GM12801 (cell line): Measurements from ENCODE around the gene WNT2.

Source experiments
- TF ChIP-seq, protein P1 (sequence below): IDR thresholded peaks from one replicate; pipeline ENCODE4 v1.5.1; 2011; ENCODE audit warnings: control low read depth; ENCODE audit not compliant: insufficient read length; ENCODE audit errors: extremely low read depth

The WNT2 gene

DNA sequence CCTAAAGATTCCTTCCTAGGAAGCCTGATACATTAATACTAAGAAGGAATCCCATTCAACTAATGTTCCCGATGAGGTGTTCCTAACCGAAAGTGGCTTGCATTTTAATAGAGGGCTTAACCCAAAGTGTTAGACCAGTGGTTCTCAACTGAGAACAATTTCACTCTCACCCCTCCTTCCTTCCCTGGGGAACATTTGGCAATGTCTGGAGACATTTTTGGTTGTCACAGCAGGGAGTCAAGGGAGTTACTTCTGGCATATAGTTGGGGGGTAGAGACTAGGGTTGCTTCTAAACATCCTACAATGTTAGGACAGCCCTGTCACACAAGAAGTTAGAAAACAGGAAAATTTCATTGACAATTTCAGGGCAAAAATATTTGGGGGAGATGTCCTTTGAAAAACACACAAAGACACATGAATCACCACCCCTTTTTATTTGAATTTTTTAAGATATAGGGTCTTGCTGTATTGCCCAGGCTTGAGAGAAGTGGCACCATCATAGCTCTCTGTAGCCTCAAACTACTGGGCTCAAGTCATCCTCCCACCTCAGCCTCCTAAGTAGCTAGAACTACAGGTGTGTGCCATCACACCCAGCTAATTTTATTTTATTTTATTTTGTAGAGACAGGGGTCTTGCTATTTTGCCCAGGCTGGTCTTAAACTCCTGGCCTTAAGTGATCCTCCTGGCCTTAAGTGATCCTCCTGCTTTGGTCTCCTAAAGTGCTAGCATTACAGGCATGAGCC is 50.7 kb downstream of the WNT2 start:
- TF ChIP-seq, protein P1, sequence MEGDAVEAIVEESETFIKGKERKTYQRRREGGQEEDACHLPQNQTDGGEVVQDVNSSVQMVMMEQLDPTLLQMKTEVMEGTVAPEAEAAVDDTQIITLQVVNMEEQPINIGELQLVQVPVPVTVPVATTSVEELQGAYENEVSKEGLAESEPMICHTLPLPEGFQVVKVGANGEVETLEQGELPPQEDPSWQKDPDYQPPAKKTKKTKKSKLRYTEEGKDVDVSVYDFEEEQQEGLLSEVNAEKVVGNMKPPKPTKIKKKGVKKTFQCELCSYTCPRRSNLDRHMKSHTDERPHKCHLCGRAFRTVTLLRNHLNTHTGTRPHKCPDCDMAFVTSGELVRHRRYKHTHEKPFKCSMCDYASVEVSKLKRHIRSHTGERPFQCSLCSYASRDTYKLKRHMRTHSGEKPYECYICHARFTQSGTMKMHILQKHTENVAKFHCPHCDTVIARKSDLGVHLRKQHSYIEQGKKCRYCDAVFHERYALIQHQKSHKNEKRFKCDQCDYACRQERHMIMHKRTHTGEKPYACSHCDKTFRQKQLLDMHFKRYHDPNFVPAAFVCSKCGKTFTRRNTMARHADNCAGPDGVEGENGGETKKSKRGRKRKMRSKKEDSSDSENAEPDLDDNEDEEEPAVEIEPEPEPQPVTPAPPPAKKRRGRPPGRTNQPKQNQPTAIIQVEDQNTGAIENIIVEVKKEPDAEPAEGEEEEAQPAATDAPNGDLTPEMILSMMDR, result no peak

DNA sequence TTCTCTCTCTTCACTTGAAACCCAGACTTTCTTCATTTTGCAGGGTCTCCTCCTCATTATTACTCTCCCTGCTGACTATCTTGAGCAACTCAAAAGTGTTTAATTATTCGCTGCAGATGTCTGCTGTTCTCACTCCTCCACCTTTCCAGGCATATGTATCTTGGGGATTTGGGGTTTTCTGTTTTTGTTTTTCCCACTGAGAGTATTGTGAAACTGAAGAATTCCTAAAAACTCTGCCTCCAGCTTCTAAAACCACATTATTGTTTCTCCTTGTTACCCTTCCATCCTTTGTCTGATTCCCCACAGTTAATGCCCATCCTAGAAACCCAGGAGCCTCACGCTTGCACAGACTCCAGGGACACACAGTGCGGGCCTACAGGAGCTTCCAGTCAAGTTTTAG is 51.3 kb downstream of the WNT2 start:
- TF ChIP-seq, protein P1, result no peak

DNA sequence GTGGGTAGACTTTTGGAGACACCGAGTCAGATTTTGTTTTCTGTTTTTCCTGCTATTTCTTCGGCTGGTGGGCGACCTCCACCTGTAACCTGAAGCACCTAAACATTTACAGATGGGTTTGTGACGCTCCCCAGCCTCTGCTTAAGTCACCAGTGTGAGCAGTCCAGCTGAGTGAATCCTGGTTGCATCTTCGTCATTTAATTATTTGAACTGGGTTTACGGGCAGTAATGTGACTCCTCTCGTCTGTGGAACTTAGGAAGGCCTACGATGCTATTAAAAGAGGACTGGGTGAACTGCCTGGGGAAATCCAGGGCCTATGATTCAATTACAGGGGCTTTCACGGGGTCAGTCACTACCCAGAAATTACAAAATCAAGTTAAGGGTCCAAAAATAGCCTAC is 52.5 kb downstream of the WNT2 start:
- TF ChIP-seq, protein P1, result no peak

DNA sequence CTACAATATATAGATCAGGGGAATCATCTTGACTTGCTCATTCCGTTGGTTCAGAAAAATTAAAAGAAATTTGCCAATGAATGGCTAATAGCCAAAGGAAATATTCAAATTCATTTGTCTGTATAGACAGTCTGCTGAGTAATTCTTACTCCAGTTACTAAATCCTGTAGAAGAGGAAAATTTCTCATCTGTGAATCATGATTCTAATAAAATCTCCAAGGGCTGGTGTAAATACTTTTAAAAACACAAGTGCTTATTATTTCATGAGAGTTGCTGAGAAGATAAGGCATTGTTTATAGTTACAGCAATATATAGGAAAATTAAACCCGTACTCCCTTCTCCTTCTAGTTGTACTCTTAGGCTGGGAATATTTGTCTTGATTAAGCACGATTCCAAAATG is 53.0 kb downstream of the WNT2 start:
- TF ChIP-seq, protein P1, result no peak

DNA sequence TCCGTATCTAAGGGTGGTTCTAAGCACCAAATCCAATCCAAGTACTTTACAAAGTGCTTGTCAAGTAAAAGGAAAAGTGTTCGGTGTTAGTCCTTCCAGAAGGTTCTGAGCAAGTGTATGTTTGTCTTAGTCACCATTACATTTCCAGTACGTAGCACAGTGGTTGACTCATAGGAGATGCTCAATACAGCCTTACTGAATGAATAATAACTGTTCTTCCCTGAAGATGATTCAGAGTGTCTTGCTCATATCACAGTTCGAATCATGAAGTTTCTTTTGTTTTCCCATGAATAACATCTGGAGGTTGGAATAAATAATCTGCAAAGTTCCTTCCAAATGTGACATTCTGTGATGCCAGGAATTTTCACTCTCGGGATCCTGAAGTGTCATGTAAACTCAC is 53.4 kb downstream of the WNT2 start:
- TF ChIP-seq, protein P1, result no peak

DNA sequence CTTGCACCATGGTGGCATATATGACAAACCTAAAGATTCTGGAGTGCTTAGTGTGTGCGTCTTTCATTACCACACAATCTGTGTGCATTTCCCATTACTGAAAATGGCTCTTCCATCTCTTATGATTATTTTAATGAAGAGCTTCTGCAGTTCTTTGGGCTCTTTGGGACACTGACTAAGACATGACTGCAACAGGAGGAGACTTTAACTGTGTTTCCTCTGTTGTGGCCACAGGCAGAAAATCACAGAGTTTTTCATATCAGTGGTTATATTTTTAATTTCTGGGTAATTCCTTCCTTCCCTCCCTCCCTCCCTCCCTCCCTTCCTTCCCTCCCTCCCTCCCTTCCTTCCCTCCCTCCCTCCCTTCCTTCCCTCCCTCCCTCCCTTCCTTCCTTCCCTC is 58.1 kb downstream of the WNT2 start:
- TF ChIP-seq, protein P1, result no peak

DNA sequence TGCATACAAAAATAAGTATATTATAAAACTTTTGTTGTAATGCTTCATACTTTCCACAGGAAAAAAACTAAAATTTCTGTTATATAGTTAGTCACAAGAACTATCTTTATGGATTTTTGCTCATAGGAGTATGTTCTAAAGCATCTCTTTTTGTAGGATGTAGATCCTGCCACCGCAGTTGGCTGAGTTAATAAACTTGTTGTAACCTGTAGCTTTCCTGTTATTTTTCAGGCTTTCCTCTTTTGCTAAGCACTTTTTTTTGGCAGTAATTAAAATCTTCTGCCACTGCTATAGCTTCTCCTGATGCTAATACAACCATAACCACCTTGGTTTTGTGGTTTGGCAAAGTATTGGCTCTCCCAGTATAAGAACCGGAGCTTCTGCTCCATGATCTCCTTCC is 60.3 kb downstream of the WNT2 start:
- TF ChIP-seq, protein P1, result no peak
